ENCODE results near the gene SYNE1. TPM values are rescaled to one million over a fixed set of nuclear protein-coding genes. Genes with fewer than 3 reads are reported as not detected.

The SYNE1 gene
- total RNA-seq, 4 donors from 2014 or later, result 411 to 622 (median 490) TPM

DNA sequence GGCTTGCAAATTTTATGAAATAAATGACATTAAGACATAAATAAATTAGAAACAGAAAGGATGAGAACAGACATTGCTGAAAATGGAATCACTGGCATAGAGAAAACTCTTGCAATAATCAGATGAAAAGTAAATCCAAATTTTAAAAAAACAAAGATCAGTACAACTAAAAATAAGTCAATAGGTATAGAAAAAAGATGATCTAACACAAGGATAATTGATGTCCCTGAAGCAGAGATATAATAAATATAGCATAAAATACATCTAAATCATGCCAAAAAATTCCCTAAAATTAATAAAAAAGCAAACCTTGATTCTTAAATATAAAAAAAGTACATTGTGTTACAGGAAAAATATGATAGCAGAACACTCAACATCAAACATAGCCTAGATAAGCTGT, 379.6 kb downstream of the SYNE1 start:
- Histone ChIP-seq H3K27me3 (no peaks in the 10 kb centered on the region), H3K36me3 (peaks cover 45 to 52% of the 10 kb centered on the region in 2 donors), H3K4me1 (no peaks in the 10 kb centered on the region), H3K9me3 (no peaks in the 10 kb centered on the region), H3K27ac (no peak overlapping the region), H3K4me3 (replicated peaks in 1 of 3) (no peak overlapping the region)
- intact Hi-C loops (cut with DNase I), result no loop called here
- no peak for DNase-seq
- no peak for TF ChIP-seq POLR2A (IDR thresholded peaks at IDR 0.05)
- no peak for TF ChIP-seq CTCF (IDR thresholded peaks at IDR 0.05)

GRCh38 chr6:152250127-152250526, 387.0 kb downstream of the SYNE1 start:
- Histone ChIP-seq H3K27ac (no peak overlapping the region), H3K27me3 (no peaks in the 10 kb centered on the region), H3K4me3 (replicated peaks in 1 of 3) (no peak overlapping the region), H3K36me3 (peaks cover 21 to 35% of the 10 kb centered on the region in 2 donors), H3K9me3 (no peaks in the 10 kb centered on the region), H3K4me1 (peaks cover 9 to 19% of the 10 kb centered on the region in 2 donors)
- 94 to 96% methylated on average over 3 of the region's 3 CpGs for WGBS, 2 donors
- no peak for TF ChIP-seq CTCF (IDR thresholded peaks at IDR 0.05)
- no peak for TF ChIP-seq POLR2A (IDR thresholded peaks at IDR 0.05)
- intact Hi-C loops (cut with DNase I), result no loop called here
- DNase-seq, result no peak

DNA sequence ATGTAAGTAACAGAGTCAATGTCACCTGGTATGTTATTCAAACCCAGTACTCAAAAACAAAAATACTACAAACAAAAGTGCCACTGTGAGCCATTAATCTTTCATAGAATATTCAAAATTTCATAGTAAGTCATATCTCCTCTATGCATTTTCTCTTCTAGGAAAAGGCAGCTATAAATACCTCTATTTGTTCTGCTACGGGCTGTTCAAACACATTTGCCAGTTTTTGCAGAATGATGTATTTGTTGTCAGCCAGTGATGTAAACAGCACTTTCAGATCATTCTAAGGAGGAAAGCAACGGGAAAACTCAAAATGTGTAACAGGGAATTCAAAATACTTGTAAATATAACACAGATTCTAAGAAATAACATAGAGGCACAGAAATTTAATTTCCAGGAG, 388.2 kb downstream of the SYNE1 start:
- DNase-seq, result no peak
- peaks cover 14 to 28% of the 10 kb centered on the region in 2 donors for H3K4me1 ChIP-seq
- no peak overlapping the region for H3K4me3 ChIP-seq (replicated peaks in 1 of 3)
- H3K27me3 ChIP-seq, result no peaks in the 10 kb centered on the region
- no peaks in the 10 kb centered on the region for H3K9me3 ChIP-seq
- 65 to 69% methylated on average over 2 of the region's 2 CpGs for WGBS, 2 donors
- H3K36me3 ChIP-seq, result peaks cover 17 to 23% of the 10 kb centered on the region in 2 donors
- no peak overlapping the region for H3K27ac ChIP-seq
- intact Hi-C loops (cut with DNase I), result no loop called here
- TF ChIP-seq POLR2A (IDR thresholded peaks at IDR 0.05), result no peak
- TF ChIP-seq CTCF (IDR thresholded peaks at IDR 0.05), result no peak

DNA sequence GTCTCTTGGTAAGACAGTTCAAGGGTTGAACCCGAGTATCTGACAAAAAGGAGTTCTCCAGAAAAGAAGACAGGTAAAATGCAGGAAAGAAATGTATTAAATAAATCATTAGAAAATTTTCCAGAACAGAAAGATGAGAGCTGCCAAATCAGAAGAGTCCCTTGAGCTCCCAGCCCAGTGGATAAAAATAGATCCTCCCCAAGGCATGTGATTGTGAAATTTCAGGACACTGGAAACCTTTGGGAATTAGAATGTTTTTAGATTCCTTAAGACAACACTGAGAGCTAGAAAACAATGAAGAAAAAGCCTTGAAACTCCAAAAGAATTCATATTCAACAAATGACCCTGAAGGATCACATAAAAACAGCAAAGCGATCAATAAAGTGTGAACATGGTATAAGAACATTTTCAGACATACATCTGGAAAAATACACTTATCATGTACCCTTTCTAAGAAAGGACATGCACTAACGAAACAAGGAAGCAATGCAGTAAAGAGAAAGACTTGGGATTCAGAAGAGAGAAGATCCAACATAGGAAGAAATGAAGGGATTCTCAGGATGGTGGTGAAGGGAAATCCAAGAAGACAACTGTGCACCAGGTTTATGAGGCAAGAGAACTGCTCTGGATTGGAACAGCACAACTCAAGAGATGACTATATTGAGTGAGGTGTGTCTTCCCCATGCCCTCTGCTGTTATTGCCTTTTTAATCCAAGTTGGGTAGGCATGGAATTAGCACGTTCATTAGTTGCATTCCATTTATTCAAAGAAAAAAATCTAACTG, 390.4 kb downstream of the SYNE1 start:
- 90 to 93% methylated on average over 4 of the region's 4 CpGs for WGBS, 2 donors
- H3K27ac ChIP-seq, result peak overlapping the region; percentile 31 to 49 (median 47)
- DNase-seq, result no peak
- TF ChIP-seq POLR2A (IDR thresholded peaks at IDR 0.05) (no peak), CTCF (IDR thresholded peaks at IDR 0.05) (no peak)
- H3K27me3 ChIP-seq, result no peaks in the 10 kb centered on the region
- no peaks in the 10 kb centered on the region for H3K9me3 ChIP-seq
- intact Hi-C loops (cut with DNase I), result no loop called here
- peaks cover 26 to 33% of the 10 kb centered on the region in 2 donors for H3K36me3 ChIP-seq
- H3K4me1 ChIP-seq, result peaks cover 14 to 28% of the 10 kb centered on the region in 2 donors
- H3K4me3 ChIP-seq (replicated peaks in 1 of 3), result no peak overlapping the region

DNA sequence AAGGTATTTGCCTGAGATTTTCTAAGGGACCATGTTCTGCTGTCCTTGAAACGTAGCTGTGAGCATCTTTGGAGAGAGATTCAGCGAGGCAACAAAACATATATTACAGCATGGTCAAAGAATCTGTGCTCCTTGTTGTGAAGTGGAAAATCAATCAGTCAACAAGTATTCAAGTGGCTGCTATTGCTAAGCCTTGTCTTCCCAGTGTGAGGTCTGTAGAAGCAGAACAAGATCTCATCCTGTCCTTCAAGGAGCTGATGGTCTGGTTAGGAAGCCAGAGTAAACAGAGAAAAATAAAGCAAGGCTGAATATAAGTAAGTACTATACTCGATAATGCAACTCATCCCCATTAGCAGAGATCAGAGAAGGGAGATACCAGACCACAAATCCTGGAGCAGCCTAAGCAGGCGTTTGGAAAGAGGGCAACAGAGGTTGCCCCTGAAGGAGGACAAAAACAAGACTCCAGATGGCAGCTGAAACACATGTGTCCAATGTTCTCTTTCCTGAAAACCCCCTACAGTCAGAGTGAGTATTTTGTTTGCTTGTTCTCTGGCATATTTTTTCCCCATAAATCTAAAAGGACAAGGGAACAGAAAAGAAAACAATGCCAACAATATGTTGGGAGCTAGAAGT, 392.0 kb downstream of the SYNE1 start:
- Histone ChIP-seq H3K27me3 (no peaks in the 10 kb centered on the region), H3K4me3 (replicated peaks in 1 of 3) (no peak overlapping the region), H3K36me3 (peaks cover 41% of the 10 kb centered on the region in 2 donors), H3K4me1 (peaks cover 14 to 28% of the 10 kb centered on the region in 2 donors), H3K9me3 (no peaks in the 10 kb centered on the region), H3K27ac (peak overlapping the region in 2 of 3 donors; percentile 36 to 49)
- TF ChIP-seq CTCF (IDR thresholded peaks at IDR 0.05) (no peak), POLR2A (IDR thresholded peaks at IDR 0.05) (no peak)
- intact Hi-C loops (cut with DNase I), result no loop called here
- WGBS, 2 donors, result 65 to 71% methylated on average over 4 of the region's 4 CpGs
- no peak for DNase-seq
